HG03159 (cell line): Measurements from ENCODE around the gene C11orf86.

Experiments used
- ATAC-seq: cut with Tn5 transposase; IDR thresholded peaks from one replicate; pipeline ENCODE4 v1.9.1; 2021; ENCODE audit warnings: mild to moderate bottlenecking, moderate library complexity; ENCODE audit not compliant: unreplicated experiment

The C11orf86 gene

DNA sequence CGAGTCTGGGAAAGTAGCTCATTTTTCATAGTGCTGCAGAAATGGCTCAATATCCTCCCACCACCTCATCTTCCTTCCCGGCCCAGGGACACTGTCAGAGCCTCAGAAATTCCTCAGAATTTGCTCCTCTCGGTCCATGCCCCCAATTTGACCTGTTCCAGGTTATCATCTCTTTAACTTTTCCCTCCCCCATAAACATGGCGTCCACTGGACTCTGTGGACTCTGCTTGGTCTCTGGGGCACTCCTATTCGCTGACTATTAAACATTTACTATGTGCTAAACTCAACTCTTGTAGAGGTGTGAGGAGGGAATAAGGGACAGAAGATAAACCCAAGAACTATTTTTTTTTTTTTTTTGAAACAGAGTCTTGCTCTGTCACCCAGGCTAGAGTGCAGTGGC lies 8.8 kb upstream of the C11orf86 start:
- ATAC-seq: no peak

DNA sequence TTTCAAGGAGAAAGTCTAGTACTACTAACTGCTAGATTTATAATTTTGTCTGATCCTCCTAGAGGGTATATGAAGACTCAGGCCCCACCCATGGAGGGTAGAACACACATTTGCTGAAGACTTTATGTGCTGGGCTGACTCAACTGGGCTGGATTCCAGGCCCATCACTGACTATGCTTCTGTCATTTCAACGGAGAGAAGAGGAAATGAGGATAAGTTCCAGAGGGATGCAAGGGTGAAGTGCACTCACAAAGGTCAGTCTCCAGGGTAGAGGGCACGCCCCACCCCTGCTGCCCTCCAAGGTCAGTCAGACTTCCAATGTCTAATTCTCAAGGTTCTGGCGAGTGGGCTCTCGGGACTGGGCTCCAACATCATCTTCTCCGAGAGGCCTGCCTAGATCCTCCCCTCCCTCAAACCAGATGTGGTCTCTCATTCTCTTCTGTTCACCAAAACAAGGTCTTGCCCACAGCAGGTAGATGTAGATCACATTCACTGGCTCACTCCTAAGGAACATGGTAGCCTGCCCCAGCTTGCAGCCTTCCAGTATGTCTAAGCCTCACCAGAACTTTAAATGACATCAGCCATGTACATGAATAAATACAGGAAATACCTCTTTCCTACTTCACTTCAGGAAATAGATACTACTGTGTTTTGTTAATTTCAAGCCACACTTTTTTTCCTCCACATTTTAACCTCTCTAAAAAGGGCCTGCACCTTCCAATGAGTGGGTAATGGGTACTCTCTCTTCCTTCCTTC lies 7.3 kb upstream of the C11orf86 start:
- ATAC-seq: no peak

- no peak for ATAC-seq
Measured at GRCh38 chr11:66969584-66970225, 5.4 kb upstream of the C11orf86 start.

- no peak for ATAC-seq
Measured at GRCh38 chr11:66970371-66970806, 4.7 kb upstream of the C11orf86 start.

GRCh38 chr11:66970807-66971442 lies 4.2 kb upstream of the C11orf86 start:
- no peak for ATAC-seq

DNA sequence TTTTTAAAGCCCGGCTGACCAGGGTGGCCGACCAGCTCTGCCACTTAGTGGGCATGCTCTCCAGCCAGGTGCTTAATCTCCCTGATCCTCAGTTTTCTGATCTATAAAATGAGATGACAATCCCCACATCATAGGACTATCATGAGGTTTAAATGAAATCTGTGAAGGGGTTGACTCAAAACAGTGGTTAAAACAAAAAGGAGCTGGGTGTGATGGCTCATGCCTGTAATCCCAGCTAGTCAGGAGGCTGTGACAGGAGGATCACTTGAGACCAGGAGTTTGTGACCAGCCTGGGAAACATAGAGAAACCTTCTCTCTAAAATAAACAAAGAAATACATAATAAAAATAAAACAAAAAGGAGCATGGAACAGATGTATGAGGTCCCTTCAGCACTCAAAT lies 3.6 kb upstream of the C11orf86 start:
- no peak for ATAC-seq

GRCh38 chr11:66973956-66974580 lies 1.0 kb upstream of the C11orf86 start:
- no peak for ATAC-seq

- no peak for ATAC-seq
Measured at GRCh38 chr11:66975405-66976027, 412 bp downstream of the C11orf86 start.

- ATAC-seq: no peak
Measured at GRCh38 chr11:66976028-66976467, 944 bp downstream of the C11orf86 start.

DNA sequence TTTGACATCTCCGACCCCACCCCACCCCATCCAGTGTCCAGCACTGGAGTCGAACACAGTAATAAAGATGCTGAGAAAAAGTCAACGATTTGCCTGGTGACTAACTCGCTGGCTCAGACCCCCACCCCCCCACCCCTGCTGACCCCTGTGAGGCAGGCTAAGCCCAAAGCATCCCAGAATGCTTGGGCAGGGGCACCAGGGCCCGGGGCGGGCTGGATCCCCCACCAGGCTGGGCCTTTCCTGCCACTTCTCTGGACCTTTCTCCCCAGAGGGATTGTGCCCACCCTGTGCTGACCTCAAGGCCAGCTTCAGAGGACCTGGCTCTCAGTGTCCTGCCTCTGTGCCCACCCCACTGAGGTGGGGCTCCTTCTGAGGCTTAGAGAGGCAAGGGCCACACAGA lies 1.8 kb downstream of the C11orf86 start:
- no peak for ATAC-seq

GRCh38 chr11:66978229-66978628 lies 3.1 kb downstream of the C11orf86 start:
- ATAC-seq: no peak

- no peak for ATAC-seq
Measured at GRCh38 chr11:66978717-66979116, 3.6 kb downstream of the C11orf86 start.

GRCh38 chr11:66979336-66979980 lies 4.4 kb downstream of the C11orf86 start:
- no peak for ATAC-seq

DNA sequence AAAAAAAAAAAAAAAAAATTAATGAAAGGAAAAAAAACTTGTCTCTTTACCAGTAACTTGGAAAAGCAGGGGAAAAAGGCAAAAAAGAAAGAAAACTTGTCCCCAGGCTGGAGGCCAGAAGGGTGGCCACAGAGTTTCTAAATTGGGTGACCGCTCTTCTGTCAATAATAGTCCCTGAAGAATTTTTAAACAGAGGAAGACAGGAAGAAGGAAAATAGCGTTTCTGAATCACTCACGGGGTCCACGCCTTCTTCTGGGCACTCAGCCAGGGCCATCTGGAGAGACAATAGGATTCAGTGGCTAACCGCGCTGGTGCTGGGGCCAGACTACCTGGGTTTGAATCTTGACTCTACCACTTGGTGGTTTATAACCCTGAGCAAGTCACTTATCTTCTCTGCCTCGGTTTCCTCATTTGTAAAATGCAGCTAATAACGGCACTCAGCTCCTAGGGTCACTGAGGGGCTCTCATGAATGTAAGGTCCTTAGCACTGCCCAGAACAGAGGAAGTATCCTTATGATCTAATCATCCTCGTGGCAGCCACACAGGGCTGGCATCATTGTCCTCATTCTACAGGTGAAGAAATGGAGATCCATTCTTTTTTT lies 7.0 kb downstream of the C11orf86 start:
- ATAC-seq: no peak

GRCh38 chr11:66983275-66983924 lies 8.3 kb downstream of the C11orf86 start:
- ATAC-seq: no peak

- ATAC-seq: no peak
Measured at GRCh38 chr11:66985508-66986177, 10.5 kb downstream of the C11orf86 start.

DNA sequence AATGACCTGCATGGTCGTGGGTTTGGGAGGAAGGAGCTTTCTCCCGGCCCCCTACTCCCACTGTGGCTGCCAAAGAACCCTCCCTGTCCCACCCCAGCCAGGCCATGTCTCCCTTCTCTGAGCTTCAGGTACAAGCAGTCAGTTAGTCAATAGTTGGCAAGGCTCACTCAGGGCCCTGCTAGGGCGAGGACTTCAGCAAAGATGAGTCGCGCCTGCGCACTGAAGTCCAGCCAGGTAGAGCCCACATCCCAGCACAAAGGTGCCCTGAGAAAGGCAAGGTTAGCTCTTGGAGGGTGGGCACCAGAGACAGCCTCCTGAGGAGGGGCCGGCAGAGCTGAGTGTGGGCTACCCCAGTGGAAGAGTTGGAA lies 11.1 kb downstream of the C11orf86 start:
- ATAC-seq: no peak

- no peak for ATAC-seq
Measured at GRCh38 chr11:66987158-66987620, 12.1 kb downstream of the C11orf86 start.
